ENCODE results near the gene ITPRIPL2.

The ITPRIPL2 gene

DNA sequence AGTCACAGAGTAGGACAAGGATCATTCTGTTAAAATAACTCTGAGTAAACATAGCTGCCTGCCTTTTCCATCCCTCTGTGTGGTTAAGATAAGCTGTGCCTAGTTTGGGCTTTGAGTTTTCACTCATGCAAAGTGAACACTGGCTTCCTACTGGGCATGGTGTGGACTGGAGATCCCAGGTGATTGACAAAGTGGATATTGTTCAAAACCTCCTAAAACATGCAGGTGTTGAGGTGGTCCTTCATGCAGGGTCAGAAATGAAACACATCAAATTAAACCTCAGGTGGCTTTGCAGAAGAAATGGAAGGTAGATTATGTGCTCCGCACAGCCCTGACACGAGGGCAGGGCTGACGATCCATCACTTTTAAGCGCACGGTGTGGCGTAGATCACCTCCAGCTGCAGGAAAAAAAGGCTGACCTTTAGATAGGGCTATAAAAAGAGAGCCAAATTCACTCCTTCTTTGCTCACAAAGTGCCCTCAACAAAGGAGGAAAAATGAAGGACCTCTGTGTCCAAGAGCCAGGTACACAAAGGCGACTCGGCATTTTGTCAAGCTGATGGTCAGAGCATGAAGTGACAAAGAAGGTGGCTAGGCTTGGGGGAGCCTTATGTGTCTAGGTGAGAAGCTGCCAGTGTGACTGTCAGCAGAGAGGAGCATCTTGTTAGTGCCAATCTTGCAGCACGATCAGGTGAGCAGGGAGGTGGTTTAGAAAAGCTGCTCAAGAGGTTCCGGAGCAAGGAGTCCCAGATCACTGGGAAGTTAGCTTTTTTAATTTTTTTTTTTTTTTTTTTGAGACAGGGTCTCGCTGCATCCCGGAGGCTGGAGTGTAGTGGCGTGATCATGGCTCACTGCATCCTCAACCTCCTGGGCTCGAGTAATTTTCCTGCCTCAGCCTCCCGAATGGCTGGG is 19.9 kb upstream of the ITPRIPL2 start:
- no peak for FAIRE-seq

DNA sequence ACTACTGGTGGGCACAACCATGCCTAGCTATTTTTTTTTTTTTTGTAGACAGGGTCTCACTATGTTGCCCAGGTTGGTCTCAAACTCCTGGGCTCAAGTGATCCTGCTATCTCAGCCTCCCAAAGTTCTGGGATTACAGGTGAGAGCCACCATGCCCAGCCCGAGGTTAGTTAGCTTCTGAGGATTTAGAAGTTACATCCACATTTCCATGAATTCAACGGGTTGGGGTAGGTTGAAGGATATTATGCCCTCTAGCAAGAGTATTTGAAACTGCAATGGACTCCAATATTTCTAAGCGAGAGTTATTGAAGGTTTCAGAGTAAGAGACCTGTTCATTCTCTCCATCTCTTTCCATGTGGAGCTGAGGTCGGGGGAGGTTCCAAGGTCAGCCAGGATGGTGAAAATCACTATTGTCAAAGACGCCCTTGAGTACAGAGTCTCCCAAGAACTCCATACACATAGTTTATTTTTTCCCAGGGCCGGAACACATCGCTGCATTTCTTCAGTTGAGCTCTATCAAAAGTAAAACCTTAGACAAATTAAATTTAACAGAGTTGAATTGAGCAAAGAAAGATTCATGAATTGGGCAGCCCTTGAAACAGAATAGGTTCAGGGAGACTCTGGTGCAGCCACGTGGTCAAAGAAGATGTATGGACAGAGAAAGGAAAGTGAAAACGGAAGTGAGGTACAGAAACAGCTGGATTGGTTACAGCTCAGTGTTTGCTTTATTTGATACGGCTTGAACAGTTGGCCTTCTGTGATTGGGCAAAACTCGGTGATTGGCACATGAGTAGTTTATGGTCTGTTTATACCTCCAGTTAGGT is 19.0 kb upstream of the ITPRIPL2 start:
- no peak for FAIRE-seq

- no peak for FAIRE-seq
Observed at GRCh38 chr16:19095654-19096053, 18.1 kb upstream of the ITPRIPL2 start.

DNA sequence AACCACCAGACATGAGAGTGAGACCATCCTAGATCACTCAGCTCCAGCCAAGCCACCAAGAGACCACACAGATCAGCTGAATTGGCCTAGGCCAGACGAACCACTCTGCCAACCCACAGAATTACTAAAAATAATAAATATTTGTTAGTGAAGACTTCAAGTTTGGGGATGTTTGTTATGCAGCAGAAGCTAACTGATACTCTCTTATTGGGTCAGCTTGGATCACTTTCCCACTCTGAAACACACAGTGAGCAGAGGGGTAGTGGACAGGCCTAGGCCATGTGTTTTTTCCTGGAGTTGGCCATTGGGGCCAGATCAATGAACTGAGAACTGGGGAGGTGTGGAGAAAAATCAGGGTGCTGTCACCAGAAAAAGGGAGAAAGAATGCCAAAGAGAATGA is 15.6 kb upstream of the ITPRIPL2 start:
- FAIRE-seq = no peak

DNA sequence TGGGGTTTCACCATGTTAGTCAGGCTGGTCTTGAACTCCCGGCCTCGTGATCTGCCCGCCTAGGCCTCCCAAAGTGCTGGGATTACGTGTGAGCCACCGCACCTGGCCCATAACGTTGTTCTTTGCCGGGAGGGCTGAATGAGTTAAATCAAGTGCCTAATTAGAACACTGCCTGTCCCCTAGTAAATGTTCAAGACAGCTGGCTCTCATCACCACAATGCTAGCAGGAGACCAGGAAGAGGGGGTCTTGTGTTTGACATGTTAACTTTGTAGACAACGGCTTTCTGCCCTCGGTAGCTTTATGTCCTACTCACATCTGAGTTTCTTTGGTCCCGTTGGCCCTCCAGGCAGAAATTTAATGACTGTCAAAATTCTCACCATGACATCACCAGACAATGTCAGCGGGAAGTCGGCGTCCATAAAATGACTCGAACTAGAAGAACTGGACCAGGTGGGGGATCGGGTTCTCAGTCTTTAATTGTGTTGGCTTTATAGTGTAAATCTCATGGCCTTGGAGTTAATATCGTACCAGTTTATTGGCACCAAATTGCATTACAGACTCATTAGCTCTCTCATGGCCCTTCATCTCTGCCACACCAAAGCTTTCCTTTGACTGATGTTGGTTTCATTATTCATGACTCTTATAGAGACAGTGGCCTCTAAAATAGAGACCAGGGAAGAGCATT is 11.4 kb upstream of the ITPRIPL2 start:
- no peak for FAIRE-seq

DNA sequence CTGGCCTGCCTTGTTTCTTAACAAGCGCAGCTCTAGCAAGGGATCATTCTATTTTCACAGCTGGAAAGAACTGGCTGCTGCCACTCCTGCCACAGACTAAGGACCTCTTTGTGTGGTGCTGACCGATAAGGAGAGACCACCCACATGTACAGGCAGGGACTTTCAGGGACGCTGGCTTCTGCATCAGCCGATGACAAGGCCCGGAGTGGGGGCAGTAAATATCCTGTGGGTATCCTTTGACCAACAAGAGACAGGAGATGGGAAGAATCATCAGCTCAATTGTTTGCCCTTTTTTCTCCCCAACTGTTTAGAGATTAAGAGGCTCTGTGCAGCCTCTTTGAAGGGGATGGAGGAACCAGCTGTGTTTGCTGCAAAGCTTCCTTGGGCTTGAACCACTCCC is 9.2 kb upstream of the ITPRIPL2 start:
- FAIRE-seq = no peak

- no peak for FAIRE-seq
Observed at GRCh38 chr16:19105131-19105530, 8.6 kb upstream of the ITPRIPL2 start.

DNA sequence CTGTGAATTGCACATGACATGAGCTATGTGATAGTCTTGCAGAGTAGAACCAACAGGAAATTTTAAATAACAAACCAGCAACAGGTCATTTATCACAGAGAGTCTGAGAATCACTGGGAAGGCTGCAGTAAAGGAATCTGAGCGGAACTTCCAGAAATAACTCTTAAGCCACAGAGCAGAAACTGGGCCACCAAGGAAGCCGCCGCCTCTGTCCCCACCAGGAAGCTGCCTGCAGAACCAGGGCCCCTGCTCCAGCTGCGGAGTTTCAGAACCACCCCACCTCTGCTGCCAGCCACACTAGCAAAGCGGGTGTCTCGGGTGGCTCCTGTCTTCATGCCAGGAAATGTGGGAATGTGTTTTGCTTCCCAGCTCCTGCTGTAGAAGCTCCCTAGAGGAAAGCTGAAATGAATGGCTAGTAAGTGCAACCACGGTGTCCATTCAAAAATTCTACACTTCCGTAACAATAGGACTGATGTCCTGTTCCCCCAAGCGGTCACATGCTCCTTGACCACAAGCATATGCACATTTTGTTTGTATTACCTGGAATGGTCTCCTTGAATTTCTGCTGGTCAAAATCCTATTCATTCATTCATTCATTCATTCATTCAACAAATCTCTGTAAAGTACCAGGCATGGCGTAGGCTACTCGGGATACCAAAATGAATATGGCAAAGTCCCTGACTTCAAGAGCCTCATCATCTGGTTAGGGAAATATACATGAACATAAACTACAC is 7.7 kb upstream of the ITPRIPL2 start:
- no peak for FAIRE-seq

DNA sequence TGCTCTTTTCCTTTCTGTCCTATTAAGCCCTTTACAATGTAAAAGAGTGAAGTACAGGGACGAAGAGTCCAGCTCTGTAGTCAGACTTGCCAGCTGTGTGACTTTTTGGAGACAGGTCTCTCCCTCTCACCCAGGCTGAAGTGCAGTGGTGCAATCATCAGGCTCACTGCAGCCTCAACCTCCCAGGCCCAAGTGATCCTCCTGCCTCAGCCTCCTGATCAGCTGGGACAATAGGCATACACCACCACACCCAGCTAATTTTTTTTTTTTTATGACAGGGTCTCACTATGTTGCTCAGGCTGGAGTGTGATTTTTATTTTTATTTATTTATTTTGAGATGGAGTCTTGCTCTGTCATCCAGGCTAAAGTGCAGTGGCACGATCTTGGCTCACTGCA is 7.1 kb upstream of the ITPRIPL2 start:
- FAIRE-seq = no peak

DNA sequence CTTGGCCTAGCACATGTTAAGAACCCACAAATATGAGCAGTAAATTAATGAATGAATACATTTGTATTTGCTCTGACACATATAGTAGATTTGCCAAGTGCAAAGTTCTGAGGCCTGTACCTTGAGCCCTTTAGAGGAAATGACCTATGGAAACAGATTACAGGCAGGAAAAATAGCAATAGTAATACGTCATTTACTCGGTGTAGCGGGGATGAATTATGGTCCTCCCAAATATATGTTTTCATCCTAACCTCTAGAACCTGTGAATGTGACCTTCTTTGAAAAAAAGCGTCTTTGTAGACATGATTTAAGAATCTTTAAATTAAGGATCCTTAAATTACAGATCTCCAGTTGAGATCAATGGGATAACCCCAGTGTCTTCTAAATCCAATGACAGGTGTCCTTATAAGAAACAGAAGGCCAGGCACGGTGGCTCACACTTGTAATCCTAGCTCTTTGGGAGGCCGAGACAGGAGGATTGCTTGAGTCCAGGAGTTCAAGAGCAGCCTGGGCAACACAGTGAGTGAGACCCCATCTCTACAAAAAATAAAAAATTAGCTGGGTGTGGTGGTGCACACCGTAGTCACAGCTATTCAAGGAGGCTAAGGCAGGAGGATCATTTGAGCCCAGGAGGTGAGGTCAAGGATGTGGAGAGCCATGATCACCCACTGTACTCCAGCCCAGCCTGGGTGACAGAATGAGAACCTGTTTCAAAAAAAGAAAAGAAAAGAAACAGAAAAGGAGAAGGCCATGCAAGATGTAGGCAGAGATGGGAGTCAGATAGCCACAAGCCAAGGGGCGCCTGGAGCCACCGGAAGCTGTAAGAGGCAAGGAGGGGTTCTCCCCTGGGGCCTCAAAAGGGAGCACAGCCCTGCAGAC is 5.1 kb upstream of the ITPRIPL2 start:
- no peak for FAIRE-seq

GRCh38 chr16:19109288-19109664 is 4.5 kb upstream of the ITPRIPL2 start:
- no peak for FAIRE-seq

GRCh38 chr16:19110537-19111360 is 3.0 kb upstream of the ITPRIPL2 start:
- FAIRE-seq = no peak

GRCh38 chr16:19112099-19112407 is 1.7 kb upstream of the ITPRIPL2 start:
- no peak for FAIRE-seq

- no peak for FAIRE-seq
Observed at GRCh38 chr16:19114359-19115147, 789 bp downstream of the ITPRIPL2 start.

- no peak for FAIRE-seq
Observed at GRCh38 chr16:19115148-19116021, 1.6 kb downstream of the ITPRIPL2 start.

GRCh38 chr16:19116711-19117449 is 3.1 kb downstream of the ITPRIPL2 start:
- FAIRE-seq = no peak

DNA sequence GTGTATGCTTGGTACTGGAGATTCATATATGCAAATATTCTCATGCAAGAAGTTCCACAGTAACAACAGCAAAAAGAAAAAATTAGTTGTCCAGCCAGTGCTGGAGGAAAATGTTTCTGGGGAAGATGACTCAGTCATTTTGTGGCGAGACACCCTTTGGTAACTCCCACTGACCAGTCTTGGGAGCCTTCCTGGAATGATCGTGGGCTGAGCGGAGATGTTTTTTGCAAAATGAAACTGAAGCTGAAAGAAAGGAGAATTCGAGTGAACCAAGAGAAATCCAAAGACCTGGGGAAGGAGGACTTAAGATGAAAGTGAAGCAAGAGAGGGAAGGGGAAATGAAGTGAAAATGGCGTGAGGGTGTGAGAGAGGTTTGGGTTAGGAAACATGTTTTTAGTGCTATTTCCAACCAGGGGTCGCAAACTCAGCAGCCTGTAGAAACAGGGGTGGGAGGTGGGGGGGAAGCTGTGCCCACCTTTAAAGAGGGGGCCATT is 5.2 kb downstream of the ITPRIPL2 start:
- no peak for FAIRE-seq

GRCh38 chr16:19119564-19119963 is 5.8 kb downstream of the ITPRIPL2 start:
- FAIRE-seq = no peak
